HCT116 (cell line): Measurements from ENCODE around the gene EML2. TPM values are rescaled to one million over a fixed set of nuclear protein-coding genes. Genes with fewer than 3 reads are reported as not detected.

Experiments used
- ATAC-seq: fragments of 200-7000 bp; cut with Tn5 transposase; 2 replicates; pipeline ENCODE4 v1.9.1; 2020; ENCODE audit warnings: mild to moderate bottlenecking, moderate library complexity
- BruUV-seq: library from RNA; stranded (reverse); fragments of 400-500 nt; replicated peaks from 2 replicates; lab custom pipeline; 2021; lab: Mats Ljungman, UMichigan
- CTCF ChIA-PET: fragments of 300-600 bp; sonication (Branson Sonifier 250); formaldehyde crosslinking; loops from one replicate; lab custom pipeline; 2021; ENCODE audit warnings: antibody characterized with exemption; lab: Charles Lee
- POLR2A ChIA-PET: fragments of 300-600, 350-600 bp; sonication (Branson Sonifier 250); formaldehyde crosslinking; loops from one replicate; lab custom pipeline; 2021; ENCODE audit warnings: antibody characterized with exemption; lab: Charles Lee
- RAD21 ChIA-PET, 2 experiments: fragments of 300-600 bp; sonication (Branson Sonifier 250); formaldehyde crosslinking; loops; one replicate each; lab custom pipeline; 2023; ENCODE audit warnings: low total read pairs in 2 of 2; ENCODE audit not compliant: uncharacterized antibody in 2 of 2, unreplicated experiment in 2 of 2, low non-redundant PET in 1 of 2; lab: Charles Lee
- DNase-seq: peaks from one replicate; pipeline ENCODE4 v3.0.0-alpha.2; 2010; ENCODE audit warnings: low read depth, low spot score
- H2AFZ ChIP-seq: fragments of 200-600 bp; shearing (Covaris generic), sonication (generic); 2 replicates; pipeline ENCODE4 v1.6.1; 2017; ENCODE audit warnings: low read depth, mixed run types, mixed read lengths, antibody characterized with exemption, low read length; ENCODE audit not compliant: poor library complexity, severe bottlenecking
- H3K27ac ChIP-seq: 2 replicates; pipeline ENCODE4 v1.5.1; 2012; ENCODE audit warnings: low read depth, low read length
- H3K27me3 ChIP-seq: fragments of 200-600 bp; sonication (generic); 2 replicates; pipeline ENCODE4 v1.6.1; 2016; ENCODE audit warnings: mixed run types, low read length, mixed read lengths; ENCODE audit not compliant: insufficient read depth
- H3K36me3 ChIP-seq, 2 experiments: fragments of 200-500 bp in 1 of 2; fragments of 200-600 bp in 1 of 2; sonication (Bioruptor generic) in 1 of 2; sonication (generic) in 1 of 2; 2 replicates each; pipeline versions ENCODE4 v1.5.1 to v1.6.1; 2014 to 2016; ENCODE audit warnings: low read length in 2 of 2, inconsistent platforms in 1 of 2, mixed read lengths in 1 of 2, mixed run types in 1 of 2; ENCODE audit not compliant: insufficient read depth in 2 of 2, control insufficient read depth in 1 of 2
- H3K4me1 ChIP-seq, 2 experiments: fragments of 200-600 bp in 1 of 2; sonication (generic) in 1 of 2; 2 replicates each; pipeline versions ENCODE4 v1.5.1 to v1.6.1; 2012 to 2017; ENCODE audit warnings: low read length in 2 of 2, inconsistent platforms in 1 of 2, mild to moderate bottlenecking in 1 of 2, mixed read lengths in 1 of 2, mixed run types in 1 of 2, moderate library complexity in 1 of 2; ENCODE audit not compliant: insufficient read depth in 2 of 2, control insufficient read depth in 1 of 2
- H3K4me2 ChIP-seq: fragments of 200-600 bp; sonication (generic); 2 replicates; pipeline ENCODE4 v1.6.1; 2017; ENCODE audit warnings: mixed run types, low read length, mixed read lengths
- H3K4me3 ChIP-seq, 2 experiments: fragments of 200-600 bp in 1 of 2; sonication (generic) in 1 of 2; replicated peaks in 1 of 2; 2 replicates each; pipeline ENCODE4 v1.5.1; 2011 to 2016; ENCODE audit warnings: low read length in 2 of 2, control low read depth in 1 of 2, low read depth in 1 of 2, mild to moderate bottlenecking in 1 of 2, mixed read lengths in 1 of 2, mixed run types in 1 of 2
- H3K79me2 ChIP-seq: fragments of 200-600 bp; sonication (generic); 2 replicates; pipeline ENCODE4 v1.6.1; 2017; ENCODE audit warnings: mild to moderate bottlenecking, mixed run types, low read length, moderate library complexity, mixed read lengths; ENCODE audit not compliant: insufficient read depth
- H3K9ac ChIP-seq: fragments of 200-600 bp; sonication (generic); 2 replicates; pipeline ENCODE4 v1.6.1; 2016; ENCODE audit warnings: low read length, mixed read lengths
- H3K9me2 ChIP-seq: fragments of 200-600 bp; sonication (generic), shearing (Covaris generic); 2 replicates; pipeline ENCODE4 v1.6.1; 2017; ENCODE audit warnings: mixed run types, mild to moderate bottlenecking, moderate library complexity; ENCODE audit not compliant: insufficient read depth
- H3K9me3 ChIP-seq, 2 experiments: fragments of 200-500 bp in 1 of 2; fragments of 200-600 bp in 1 of 2; sonication (Bioruptor generic) in 1 of 2; sonication (generic) in 1 of 2; 2 replicates each; pipeline ENCODE4 v1.6.1; 2014 to 2017; ENCODE audit warnings: low read length in 2 of 2, mixed read lengths in 2 of 2, inconsistent platforms in 1 of 2, low read depth in 1 of 2, mild to moderate bottlenecking in 1 of 2, mixed run types in 1 of 2, moderate library complexity in 1 of 2; ENCODE audit not compliant: control insufficient read depth in 1 of 2, insufficient read depth in 1 of 2
- H4K20me1 ChIP-seq: fragments of 200-600 bp; sonication (generic), shearing (Covaris generic); 2 replicates; pipeline ENCODE4 v1.6.1; 2017; ENCODE audit warnings: mixed run types, mild to moderate bottlenecking, moderate library complexity; ENCODE audit not compliant: insufficient read depth
- ATF3 ChIP-seq: IDR thresholded peaks from 2 replicates; pipeline ENCODE4 v1.6.1; 2012
- CBX3 ChIP-seq: IDR thresholded peaks from 2 replicates; pipeline ENCODE4 v1.6.1; 2012; ENCODE audit warnings: low read depth
- EGR1 ChIP-seq: IDR thresholded peaks from 2 replicates; pipeline ENCODE4 v1.6.1; 2012; ENCODE audit warnings: low read depth
- ELF1 ChIP-seq: IDR thresholded peaks from 2 replicates; pipeline ENCODE4 v1.6.1; 2012; ENCODE audit warnings: low read depth, borderline replicate concordance
- EZH2 ChIP-seq: fragments of 200-600 bp; sonication (generic); IDR thresholded peaks from 2 replicates; pipeline ENCODE4 v1.6.1; 2017; ENCODE audit warnings: antibody characterized with exemption, mixed run types
- EZH2phosphoT487 ChIP-seq: fragments of 200-600 bp; IDR thresholded peaks from 2 replicates; pipeline ENCODE4 v1.6.1; 2018; ENCODE audit warnings: antibody characterized with exemption, borderline replicate concordance
- JUND ChIP-seq: IDR thresholded peaks from 2 replicates; pipeline ENCODE4 v1.6.1; 2012
- MAX ChIP-seq: IDR thresholded peaks from 2 replicates; pipeline ENCODE4 v1.6.1; 2012
- POLR2AphosphoS5 ChIP-seq: IDR thresholded peaks from 2 replicates; pipeline ENCODE4 v1.6.1; 2011; ENCODE audit warnings: mild to moderate bottlenecking, low read depth, low read length, moderate library complexity
- RAD21 ChIP-seq: IDR thresholded peaks from 2 replicates; pipeline ENCODE4 v1.6.1; 2012; ENCODE audit warnings: low read depth, mild to moderate bottlenecking
- REST ChIP-seq: IDR thresholded peaks from 2 replicates; pipeline ENCODE4 v1.6.1; 2012; ENCODE audit warnings: low read depth
- SIN3A ChIP-seq: IDR thresholded peaks from 2 replicates; pipeline ENCODE4 v1.6.1; 2012; ENCODE audit warnings: low read depth
- SP1 ChIP-seq: IDR thresholded peaks from 2 replicates; pipeline ENCODE4 v1.6.1; 2012; ENCODE audit warnings: low read depth
- TCF7L2 ChIP-seq: IDR thresholded peaks from 2 replicates; pipeline ENCODE4 v1.7.0; 2011; ENCODE audit warnings: borderline replicate concordance, inconsistent platforms; ENCODE audit not compliant: insufficient read depth, insufficient read length; ENCODE audit errors: extremely low read depth
- ZBTB33 ChIP-seq: IDR thresholded peaks from 2 replicates; pipeline ENCODE4 v1.6.1; 2011; ENCODE audit warnings: mild to moderate bottlenecking, low read length, moderate library complexity; ENCODE audit not compliant: insufficient replicate concordance; ENCODE audit errors: extremely low read depth
- ZNF274 ChIP-seq: fragments of 200-500 bp; sonication (Bioruptor generic); IDR thresholded peaks from 2 replicates; pipeline ENCODE4 v1.6.1; 2014; ENCODE audit warnings: mild to moderate bottlenecking, low read depth, low read length, inconsistent platforms
- intact Hi-C: fragments of 100-400 bp; cut with micrococcal nuclease; formaldehyde crosslinking; loops from 2 replicates; pipeline ENCODE4 v1.10.0; 2022
- total RNA-seq: library from RNA; stranded (reverse); gene quantifications from one replicate; pipeline ENCODE4 v1.2.1, GENCODE V29; 2021; ENCODE audit not compliant: unreplicated experiment

Gene EML2
- total RNA-seq, 1 experiment from 2014 or later: 131 TPM

- TF ChIP-seq SP1: no peak
- no peak for TF ChIP-seq POLR2AphosphoS5
- no peak for TF ChIP-seq JUND
- no peak for TF ChIP-seq ZNF274
- TF ChIP-seq REST: no peak
- no peak for TF ChIP-seq ELF1
- no peak for TF ChIP-seq SIN3A
- TF ChIP-seq ATF3: no peak
- TF ChIP-seq ZBTB33: no peak
- TF ChIP-seq TCF7L2: no peak
- no peak for TF ChIP-seq RAD21
- TF ChIP-seq EGR1: no peak
- no peak for TF ChIP-seq CBX3
- TF ChIP-seq MAX: no peak; the same call in 1 of the 2 replicates
- no peak for TF ChIP-seq EZH2
- TF ChIP-seq EZH2phosphoT487: no peak
- Histone ChIP-seq H3K79me2 (peaks cover 6% of the 10 kb centered on the region; the same call in 1 of the 2 replicates), H3K4me2 (peak overlapping the region; percentile 96), H4K20me1 (no peaks in the 10 kb centered on the region), H3K9me2 (no peaks in the 10 kb centered on the region), H3K4me1 (peaks cover 34 to 71% of the 10 kb centered on the region in 2 experiments), H3K27ac (peak overlapping the region; percentile 79), H3K36me3 (no peaks in the 10 kb centered on the region), H3K4me3 (peak overlapping the region; percentile 75 to 91), H3K9ac (peak overlapping the region; percentile 74), H3K27me3 (no peaks in the 10 kb centered on the region), H3K9me3 (no peaks in the 10 kb centered on the region), H2AFZ (no peak overlapping the region)
- ATAC-seq (no peak), DNase-seq (no peak)
- POLR2A ChIA-PET: interaction anchor here (0.7 to 2.8 kb wide), 4 partner anchors 22 to 62 kb away, joined by 3 to 14 read pairs (median 3); no protein-coding TSS in a partner anchor
- CTCF ChIA-PET: interaction anchor here (0.6 to 0.7 kb wide), 2 partner anchors 12 to 45 kb away, joined by 3 read pairs; no protein-coding TSS in a partner anchor
- intact Hi-C loops: no loop called here
- RAD21 ChIA-PET: no interaction called here
- BruUV-seq: TSS peak; percentile 59
Observed at GRCh38 chr19:45637890-45638667, 1.1 kb downstream of the EML2 start.
